ENCODE measurements around the gene RDX. TPM values are rescaled to one million over a fixed set of nuclear protein-coding genes. Genes with fewer than 3 reads are reported as not detected.
A peak's percentile ranks its signal among the peaks of the same experiment; 100 is the strongest.

Gene RDX
- total RNA-seq, 2 experiments from 2014 or later, result 11.4 to 14.2 TPM

DNA sequence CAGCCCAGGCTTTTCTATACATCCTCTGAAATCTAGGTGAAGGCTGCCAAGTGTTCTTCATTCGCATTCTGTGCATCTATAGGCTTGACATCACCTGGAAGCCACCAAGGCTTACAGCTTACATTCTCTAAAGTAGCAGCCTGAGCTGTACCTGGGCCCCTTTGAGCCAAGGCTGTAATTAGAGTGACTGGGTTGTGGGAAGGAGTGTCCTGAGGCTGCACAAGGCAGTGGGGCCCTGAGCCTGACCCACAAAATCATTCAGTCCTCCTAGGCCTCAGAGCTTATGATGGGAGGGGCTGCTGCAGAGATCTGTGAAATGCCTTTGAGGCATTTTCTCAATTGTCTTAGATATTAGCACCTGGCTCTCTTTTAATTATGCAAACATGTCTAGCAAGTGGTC lies 33.0 kb upstream of the RDX start:
- POLR2A ChIA-PET, result no interaction called here
- H3K27ac ChIP-seq (ENCODE audit: low read depth in 1 of 2, low read length in 2 of 2), result no peak overlapping the region
- H3K27ac Mint-ChIP-seq, result no peak overlapping the region

DNA sequence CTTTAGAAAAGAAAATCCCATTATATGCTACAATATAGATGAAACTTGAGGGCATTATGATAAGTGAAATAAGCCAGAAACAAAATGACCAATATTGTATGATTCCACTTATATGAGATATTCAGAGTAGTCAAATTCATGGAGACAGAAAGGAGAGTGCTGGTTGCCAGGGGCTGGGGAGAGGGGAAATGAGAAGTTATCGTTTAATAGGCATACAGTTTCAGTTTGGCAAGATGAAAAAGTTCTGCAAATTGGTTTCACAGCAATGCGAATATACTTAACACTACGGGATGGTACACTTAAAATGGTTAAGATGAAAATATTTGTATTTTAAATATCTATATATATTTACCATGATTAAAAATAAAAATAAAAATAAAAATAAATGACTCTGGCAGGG lies 31.1 kb upstream of the RDX start:
- Histone ChIP-seq H3K27me3 (ENCODE audit: control insufficient read depth in 1 of 2, insufficient read depth in 2 of 2, low read length in 2 of 2) (no peaks in the 10 kb centered on the region), H3K4me3 (ENCODE audit: low read length) (no peak overlapping the region), H3K4me1 (ENCODE audit: insufficient read depth, low read length) (peaks cover 7% of the 10 kb centered on the region), H3K36me3 (ENCODE audit: insufficient read depth, low read length) (no peaks in the 10 kb centered on the region), H3K27ac (ENCODE audit: low read depth in 1 of 2, low read length in 2 of 2) (no peak overlapping the region), H3K9me3 (ENCODE audit: control insufficient read depth in 1 of 2, insufficient read depth in 1 of 2, low read length in 2 of 2) (peaks cover 4 to 6% of the 10 kb centered on the region in 2 experiments)
- no peak for DNase-seq
- Mint-ChIP-seq H3K27me3 (peaks cover 5% of the 10 kb centered on the region), H3K9me3 (peaks cover 4% of the 10 kb centered on the region), H3K36me3 (ENCODE audit: low read depth) (no peaks in the 10 kb centered on the region), H3K4me1 (ENCODE audit: low read depth) (peaks cover 11% of the 10 kb centered on the region), H3K27ac (no peak overlapping the region), H3K4me3 (peak overlapping the region; percentile 0)
- ChIA-PET POLR2A (no interaction called here), CTCF (no interaction called here)
- TF ChIP-seq, protein P1, sequence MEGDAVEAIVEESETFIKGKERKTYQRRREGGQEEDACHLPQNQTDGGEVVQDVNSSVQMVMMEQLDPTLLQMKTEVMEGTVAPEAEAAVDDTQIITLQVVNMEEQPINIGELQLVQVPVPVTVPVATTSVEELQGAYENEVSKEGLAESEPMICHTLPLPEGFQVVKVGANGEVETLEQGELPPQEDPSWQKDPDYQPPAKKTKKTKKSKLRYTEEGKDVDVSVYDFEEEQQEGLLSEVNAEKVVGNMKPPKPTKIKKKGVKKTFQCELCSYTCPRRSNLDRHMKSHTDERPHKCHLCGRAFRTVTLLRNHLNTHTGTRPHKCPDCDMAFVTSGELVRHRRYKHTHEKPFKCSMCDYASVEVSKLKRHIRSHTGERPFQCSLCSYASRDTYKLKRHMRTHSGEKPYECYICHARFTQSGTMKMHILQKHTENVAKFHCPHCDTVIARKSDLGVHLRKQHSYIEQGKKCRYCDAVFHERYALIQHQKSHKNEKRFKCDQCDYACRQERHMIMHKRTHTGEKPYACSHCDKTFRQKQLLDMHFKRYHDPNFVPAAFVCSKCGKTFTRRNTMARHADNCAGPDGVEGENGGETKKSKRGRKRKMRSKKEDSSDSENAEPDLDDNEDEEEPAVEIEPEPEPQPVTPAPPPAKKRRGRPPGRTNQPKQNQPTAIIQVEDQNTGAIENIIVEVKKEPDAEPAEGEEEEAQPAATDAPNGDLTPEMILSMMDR (IDR thresholded peaks at IDR 0.05), result no peak
- ATAC-seq (ENCODE audit: poor library complexity), result no peak
- intact Hi-C loops (cut with DNase I, micrococcal nuclease), result no loop called here

More for the DNA sequence above, 33.0 kb upstream of the RDX start:
- H3K4me3 Mint-ChIP-seq, result no peak overlapping the region
- Histone ChIP-seq H3K4me3 (ENCODE audit: low read length) (no peak overlapping the region), H3K9me3 (ENCODE audit: control insufficient read depth in 1 of 2, insufficient read depth in 1 of 2, low read length in 2 of 2) (peaks cover 4 to 6% of the 10 kb centered on the region in 2 experiments), H3K4me1 (ENCODE audit: insufficient read depth, low read length) (peaks cover 7% of the 10 kb centered on the region), H3K36me3 (ENCODE audit: insufficient read depth, low read length) (no peaks in the 10 kb centered on the region), H3K27me3 (ENCODE audit: control insufficient read depth in 1 of 2, insufficient read depth in 2 of 2, low read length in 2 of 2) (no peaks in the 10 kb centered on the region)
- ATAC-seq (ENCODE audit: poor library complexity), result no peak
- peaks cover 3% of the 10 kb centered on the region for H3K27me3 Mint-ChIP-seq
- DNase-seq, result no peak
- CTCF ChIA-PET, result interaction anchor here (1.7 kb wide), 1 partner anchor 13 kb away, joined by 4 read pairs; no protein-coding TSS in a partner anchor
- intact Hi-C loops (cut with DNase I, micrococcal nuclease), result no loop called here
- H3K36me3 Mint-ChIP-seq (ENCODE audit: low read depth), result no peaks in the 10 kb centered on the region
- H3K4me1 Mint-ChIP-seq (ENCODE audit: low read depth), result peaks cover 11% of the 10 kb centered on the region
- TF ChIP-seq, protein P1 (IDR thresholded peaks at IDR 0.05), result no peak
- H3K9me3 Mint-ChIP-seq, result peaks cover 4% of the 10 kb centered on the region

DNA sequence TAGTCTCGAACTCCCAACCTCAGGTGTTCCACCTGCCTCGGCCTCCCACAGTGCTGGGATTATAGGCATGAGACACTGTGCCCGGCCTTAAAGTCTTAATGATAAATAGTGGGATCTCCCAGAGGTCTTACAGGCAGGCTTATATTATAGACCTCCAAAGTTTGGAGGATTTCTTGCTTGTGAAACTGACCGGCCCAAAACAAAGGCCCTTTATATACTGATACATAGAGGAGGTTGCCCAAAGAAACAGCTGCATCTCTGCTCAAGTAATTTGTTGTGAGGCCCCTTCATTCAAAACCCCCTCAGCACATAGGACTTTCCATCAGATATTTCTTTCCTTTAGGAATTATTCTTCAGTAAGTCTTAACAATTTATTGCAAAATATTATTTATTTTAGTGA lies 27.4 kb upstream of the RDX start:
- no peak overlapping the region for H3K4me3 Mint-ChIP-seq
- CTCF ChIA-PET, result no interaction called here
- intact Hi-C loops (cut with DNase I, micrococcal nuclease), result no loop called here

More for the DNA sequence above, 27.4 kb upstream of the RDX start:
- H3K27me3 ChIP-seq (ENCODE audit: control insufficient read depth in 1 of 2, insufficient read depth in 2 of 2, low read length in 2 of 2), result peaks cover 0 to 2% of the 10 kb centered on the region in 2 experiments
- peaks cover 5% of the 10 kb centered on the region for H3K27me3 Mint-ChIP-seq
- no peaks in the 10 kb centered on the region for H3K36me3 ChIP-seq (ENCODE audit: insufficient read depth, low read length)
- TF ChIP-seq, protein P1 (IDR thresholded peaks at IDR 0.05), result no peak
- no peak overlapping the region for H3K4me3 ChIP-seq (ENCODE audit: low read length)
- ATAC-seq (ENCODE audit: poor library complexity) (no peak), DNase-seq (no peak)
- peaks cover 2% of the 10 kb centered on the region for H3K9me3 Mint-ChIP-seq
- POLR2A ChIA-PET, result no interaction called here
- H3K4me1 Mint-ChIP-seq (ENCODE audit: low read depth), result peaks cover 11% of the 10 kb centered on the region
- no peak overlapping the region for H3K27ac ChIP-seq (ENCODE audit: low read depth in 1 of 2, low read length in 2 of 2)
- no peaks in the 10 kb centered on the region for H3K36me3 Mint-ChIP-seq (ENCODE audit: low read depth)
- H3K27ac Mint-ChIP-seq, result no peak overlapping the region
- no peaks in the 10 kb centered on the region for H3K9me3 ChIP-seq (ENCODE audit: control insufficient read depth in 1 of 2, insufficient read depth in 1 of 2, low read length in 2 of 2)
- H3K4me1 ChIP-seq (ENCODE audit: insufficient read depth, low read length), result peaks cover 7% of the 10 kb centered on the region

Data from CD4-positive, alpha-beta T cell (primary cell).